GM20431 (cell line): ENCODE measurements around the gene NPIPB2.
"Not testable (repeated sequence)": the region's sequence is repeated elsewhere in the genome, so short reads cannot be mapped to it uniquely, and the experiment has no call there.

Experiments used
- in situ Hi-C: fragments of 300-500 bp; cut with MseI, MboI; formaldehyde crosslinking; loops from one replicate; pipeline ENCODE4 v1.15.0; 2020; ENCODE audit warnings: low sequenced_read_pairs; ENCODE audit not compliant: unreplicated experiment

The NPIPB2 gene

GRCh38 chr16:11962978-11963377 lies 21.1 kb upstream of the NPIPB2 start:
- in situ Hi-C loops, result not testable (repeated sequence)

DNA sequence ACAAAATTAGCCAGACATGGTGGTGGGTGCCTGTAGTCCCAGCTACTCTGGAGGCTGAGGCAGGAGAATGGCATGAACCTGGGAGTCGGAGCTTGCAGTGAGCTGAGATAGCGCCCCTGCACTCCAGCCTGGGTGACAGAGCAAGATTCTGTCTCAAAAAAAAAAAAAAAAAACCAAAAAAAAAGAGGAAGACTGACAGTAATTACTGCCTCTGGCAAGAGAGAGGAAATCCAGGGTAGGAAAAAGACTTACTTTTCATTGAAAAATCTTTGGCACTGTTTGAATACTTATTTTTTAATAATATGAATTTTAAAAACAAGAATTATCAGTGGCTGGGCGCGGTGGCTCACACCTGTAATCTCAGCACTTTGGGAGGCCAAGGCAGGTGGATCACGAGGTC lies 20.6 kb upstream of the NPIPB2 start:
- in situ Hi-C loops, result not testable (repeated sequence)

DNA sequence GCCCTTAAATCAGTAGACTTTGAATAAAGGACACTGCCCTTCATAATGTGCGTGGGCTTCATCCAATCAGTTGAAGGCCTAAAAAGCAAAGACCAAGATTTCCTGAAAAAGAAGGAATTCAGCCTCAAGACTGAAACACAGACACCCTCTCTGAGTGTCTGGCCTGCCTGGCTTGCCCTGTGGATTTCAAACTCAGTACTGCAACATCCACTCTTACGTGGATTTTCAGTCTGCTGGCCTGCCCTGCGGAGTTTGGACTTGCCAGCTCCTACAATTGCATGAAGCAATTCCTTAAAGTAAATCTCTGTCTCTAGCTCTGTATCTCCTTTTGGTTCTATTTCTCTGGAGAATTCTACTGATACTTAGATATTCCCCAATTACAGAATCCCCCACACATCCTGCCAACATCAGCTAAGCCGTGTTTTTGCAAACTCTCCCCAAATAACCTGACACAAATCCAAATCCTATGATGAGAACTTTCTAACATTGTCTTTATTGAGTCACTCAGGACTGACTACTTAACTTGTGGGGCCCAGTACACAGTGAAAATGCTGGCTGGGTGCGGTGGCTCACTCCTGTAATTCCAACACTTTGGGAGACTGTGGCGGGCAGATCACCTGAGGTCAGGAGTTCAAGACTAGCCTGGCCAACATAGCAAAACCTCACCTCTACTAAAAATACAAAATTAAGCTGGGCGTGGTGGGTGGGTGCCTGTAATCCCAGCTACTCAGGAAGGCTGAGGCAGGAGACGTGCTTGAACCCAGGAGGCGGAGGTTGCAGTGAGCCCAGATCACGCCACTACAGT lies 15.9 kb upstream of the NPIPB2 start:
- in situ Hi-C loops, result no loop called here

GRCh38 chr16:11956558-11956957 lies 14.7 kb upstream of the NPIPB2 start:
- in situ Hi-C loops, result no loop called here

DNA sequence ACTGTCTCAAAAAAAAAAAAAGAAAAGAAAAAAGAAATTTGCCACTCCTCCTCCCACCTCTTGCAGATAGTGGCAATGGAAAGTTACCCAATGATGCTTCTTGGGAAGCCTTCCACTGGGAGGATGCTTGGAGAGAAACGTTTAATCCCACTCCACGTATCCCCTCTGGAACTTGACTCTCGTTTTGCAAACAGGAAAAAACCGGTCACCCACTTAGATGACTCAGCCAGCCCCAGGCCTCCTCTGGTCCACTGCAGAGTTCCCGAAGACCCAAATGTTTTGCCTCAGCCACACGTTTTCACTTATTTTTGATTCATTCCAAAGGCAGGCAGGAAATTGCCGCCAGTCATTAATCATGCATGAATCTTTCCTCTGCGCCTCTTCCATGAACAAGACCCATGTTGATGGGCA lies 13.9 kb upstream of the NPIPB2 start:
- in situ Hi-C loops, result no loop called here

GRCh38 chr16:11953576-11953975 lies 11.7 kb upstream of the NPIPB2 start:
- in situ Hi-C loops, result not testable (repeated sequence)

- in situ Hi-C loops, result no loop called here
Measured at GRCh38 chr16:11950388-11950787, 8.5 kb upstream of the NPIPB2 start.

GRCh38 chr16:11949527-11949926 lies 7.7 kb upstream of the NPIPB2 start:
- in situ Hi-C loops, result loop anchor here (5.0 kb wide), 1 partner anchor 118 kb away; no protein-coding TSS in a partner anchor

GRCh38 chr16:11948819-11949218 lies 7.0 kb upstream of the NPIPB2 start:
- in situ Hi-C loops, result loop anchor here (5.0 kb wide), 1 partner anchor 118 kb away; no protein-coding TSS in a partner anchor

GRCh38 chr16:11946433-11946832 lies 4.6 kb upstream of the NPIPB2 start:
- in situ Hi-C loops, result loop anchor here (5.0 kb wide), 1 partner anchor 121 kb away; no protein-coding TSS in a partner anchor

DNA sequence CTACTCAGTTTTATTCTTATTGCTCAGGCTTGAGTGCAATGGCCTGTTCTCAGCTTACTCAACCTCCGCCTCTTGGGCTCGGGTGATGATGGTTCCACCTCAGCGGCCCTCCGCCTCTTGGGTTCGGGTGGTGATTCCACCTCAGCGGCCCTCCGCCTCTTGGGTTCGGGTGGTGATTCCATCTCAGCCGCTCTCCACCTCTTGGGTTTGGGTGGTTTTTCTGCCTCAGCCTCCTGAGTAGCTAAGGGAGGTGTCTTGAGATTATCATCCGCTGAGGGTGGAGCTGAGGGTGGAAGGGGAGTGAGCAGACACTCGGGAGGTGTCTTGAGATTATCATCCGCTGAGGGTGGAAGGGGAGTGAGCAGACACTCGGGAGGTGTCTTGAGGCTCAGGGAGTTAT lies 14.5 kb downstream of the NPIPB2 start:
- in situ Hi-C loops, result not testable (repeated sequence)

DNA sequence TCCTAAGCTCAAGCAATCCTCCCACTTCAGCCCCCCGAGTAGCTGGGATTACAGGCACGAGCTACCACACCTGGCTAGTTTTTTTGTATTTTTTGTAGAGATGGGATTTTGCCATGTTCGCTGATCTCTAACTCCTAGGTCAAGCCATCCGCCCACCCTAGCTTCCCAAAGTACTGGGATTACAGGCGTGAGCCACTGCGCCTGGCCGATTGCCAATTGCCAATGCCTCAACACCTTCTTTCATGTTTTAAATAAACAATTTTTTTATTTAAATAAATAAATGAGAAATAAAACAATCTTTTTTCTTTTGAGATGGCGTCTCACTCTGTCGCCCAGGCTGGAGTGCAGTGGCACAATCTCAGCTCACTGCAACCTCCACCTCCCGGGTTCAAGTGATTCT lies 17.8 kb downstream of the NPIPB2 start:
- in situ Hi-C loops, result not testable (repeated sequence)

GRCh38 chr16:11916524-11917285 lies 25.1 kb downstream of the NPIPB2 start:
- in situ Hi-C loops, result no loop called here

DNA sequence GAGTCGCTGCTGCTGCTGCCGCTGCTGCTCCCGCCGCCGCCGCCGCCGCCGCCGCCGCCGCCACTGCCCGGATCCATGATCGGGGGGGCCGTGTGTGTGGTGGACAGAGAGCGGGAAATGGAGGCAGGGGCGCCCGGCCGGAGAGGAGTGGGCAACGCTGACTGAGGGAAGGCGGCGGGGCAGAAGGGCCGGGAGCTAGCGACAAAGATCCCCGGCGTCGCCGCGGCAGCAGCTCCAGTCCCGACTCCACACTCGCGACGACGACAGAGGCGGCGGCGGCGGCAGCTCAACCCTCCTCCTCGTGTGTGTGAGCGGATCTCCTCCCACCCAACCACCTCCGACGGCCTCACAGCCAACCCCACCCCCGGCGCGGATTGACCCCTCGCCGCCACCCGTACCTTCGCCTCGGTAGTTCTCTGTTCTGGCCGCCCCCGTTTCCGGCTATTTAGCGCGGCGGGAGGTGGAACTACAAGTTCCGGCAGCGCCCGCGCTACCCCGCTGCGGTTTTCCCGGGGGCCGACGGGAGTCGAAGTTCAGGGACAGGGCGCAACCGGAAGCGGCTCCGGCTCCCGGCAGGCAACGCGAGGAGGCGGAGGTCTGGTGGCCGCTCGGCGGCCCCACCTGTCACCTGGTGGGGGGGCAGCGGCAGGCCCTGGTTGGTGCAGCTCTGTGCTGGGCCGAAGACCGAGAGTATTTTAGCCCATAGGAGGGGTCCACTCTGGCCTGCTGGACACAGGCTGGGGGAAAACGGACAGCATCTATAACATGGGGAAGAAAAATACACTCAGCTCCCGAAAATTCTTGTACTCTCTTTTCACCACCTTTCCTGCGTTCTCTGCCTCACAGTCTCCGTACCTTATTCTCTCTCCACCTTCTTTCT lies 26.0 kb downstream of the NPIPB2 start, which contains the start of gene GSPT1:
Gene GSPT1, minus strand, starts transcription at position 313 of the 880 bp plus-strand sequence. Its CDS starts 236 bp downstream, at position 77.
- in situ Hi-C loops, result no loop called here

DNA sequence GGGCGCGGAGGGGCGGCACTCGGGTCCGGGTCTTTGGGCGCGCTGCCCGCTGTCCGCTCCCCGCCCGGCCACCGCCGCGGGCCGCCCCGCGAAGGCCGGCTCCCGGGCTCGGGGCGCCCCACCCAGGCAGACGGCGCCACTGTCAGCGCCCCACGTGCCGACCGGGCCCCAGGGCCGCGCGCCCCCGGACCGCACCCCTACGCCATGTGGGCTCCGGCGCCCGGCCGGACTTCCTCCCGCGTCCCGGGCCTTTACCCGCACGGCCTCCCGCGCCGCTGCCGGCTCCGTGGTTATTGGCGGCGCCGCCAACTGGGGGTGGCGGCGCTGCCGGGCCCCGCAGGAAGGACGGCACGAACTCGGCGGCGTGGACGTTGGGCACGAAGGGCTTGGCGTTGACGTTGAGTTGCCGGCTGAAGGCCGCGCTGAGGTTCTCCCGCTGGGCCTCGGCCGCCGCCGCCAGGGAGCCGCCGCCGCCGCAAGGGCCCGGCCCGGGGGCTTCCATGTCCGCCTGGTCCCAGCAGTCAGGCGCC lies 26.7 kb downstream of the NPIPB2 start:
- in situ Hi-C loops, result no loop called here

DNA sequence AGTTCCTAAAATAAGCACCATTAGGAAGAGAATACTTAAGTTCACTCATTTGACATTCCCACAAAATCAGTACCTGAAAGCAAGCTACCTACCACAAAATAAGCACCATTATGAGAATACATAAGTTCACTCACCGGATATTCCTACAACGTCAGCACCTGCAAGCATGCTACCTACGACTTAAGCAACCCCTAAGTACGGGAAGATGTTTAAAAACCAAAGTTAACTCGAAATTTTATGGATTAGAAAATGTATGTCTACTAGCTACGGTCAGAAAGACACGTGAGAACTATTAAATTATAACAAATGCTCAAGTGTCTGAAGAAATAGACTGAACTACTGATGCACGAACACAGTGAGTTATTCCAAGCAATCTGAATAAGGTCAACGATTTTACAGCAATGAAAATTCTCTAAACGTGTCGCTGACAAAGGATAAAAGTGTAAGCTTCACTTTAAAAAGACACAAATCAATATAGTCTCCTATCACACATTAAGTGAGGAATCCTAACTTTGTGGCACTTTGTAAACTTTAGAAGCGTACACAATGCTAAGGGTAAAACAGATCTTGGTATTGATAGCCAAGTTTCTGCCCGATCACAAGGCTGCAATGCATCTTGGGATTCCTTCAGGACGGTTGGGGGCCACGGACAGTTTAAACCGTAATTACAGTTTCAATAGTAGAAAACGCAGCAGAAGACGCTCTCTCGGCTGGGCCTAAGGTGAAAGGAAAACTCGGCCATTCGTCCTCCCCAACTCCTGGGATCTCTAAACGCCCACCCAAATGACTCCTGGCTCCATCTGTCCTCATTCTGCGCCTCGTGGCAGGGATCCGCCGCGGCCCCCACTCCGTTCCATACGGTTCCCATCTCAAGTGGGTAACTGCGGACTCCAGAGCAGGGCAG lies 27.4 kb downstream of the NPIPB2 start:
- in situ Hi-C loops, result no loop called here

DNA sequence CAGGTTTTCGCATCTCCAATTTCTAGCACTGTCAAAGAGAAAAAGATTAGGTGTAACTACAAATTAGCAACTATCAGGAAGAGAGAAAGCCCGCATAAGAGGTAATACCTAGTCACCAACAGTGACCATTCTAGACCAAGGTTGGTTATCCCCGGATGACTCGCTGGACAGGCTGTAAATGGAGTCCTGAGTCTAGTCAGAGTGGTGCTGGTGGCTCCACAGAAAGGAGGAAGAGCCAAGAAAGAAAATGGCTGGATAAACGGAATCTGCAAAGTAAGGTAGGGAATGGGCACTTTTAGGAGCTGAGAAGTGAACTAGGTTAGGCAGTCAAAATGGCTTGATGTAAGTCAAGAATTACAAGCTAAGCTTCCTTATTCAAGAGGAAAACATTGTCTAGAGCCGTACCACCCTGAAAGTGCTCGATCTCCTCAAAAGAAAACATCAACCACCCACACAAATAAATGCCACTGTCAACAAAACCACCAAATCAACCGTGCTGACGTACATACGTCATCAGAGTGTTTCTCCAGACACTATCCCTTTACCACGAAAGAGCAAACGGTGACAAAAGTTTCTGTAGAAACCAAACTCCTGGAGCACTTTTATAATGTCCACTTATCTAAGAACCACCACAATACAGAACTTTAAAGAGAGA lies 28.3 kb downstream of the NPIPB2 start:
- in situ Hi-C loops, result no loop called here
